ENCODE measurements around the gene CELF5.

DNA sequence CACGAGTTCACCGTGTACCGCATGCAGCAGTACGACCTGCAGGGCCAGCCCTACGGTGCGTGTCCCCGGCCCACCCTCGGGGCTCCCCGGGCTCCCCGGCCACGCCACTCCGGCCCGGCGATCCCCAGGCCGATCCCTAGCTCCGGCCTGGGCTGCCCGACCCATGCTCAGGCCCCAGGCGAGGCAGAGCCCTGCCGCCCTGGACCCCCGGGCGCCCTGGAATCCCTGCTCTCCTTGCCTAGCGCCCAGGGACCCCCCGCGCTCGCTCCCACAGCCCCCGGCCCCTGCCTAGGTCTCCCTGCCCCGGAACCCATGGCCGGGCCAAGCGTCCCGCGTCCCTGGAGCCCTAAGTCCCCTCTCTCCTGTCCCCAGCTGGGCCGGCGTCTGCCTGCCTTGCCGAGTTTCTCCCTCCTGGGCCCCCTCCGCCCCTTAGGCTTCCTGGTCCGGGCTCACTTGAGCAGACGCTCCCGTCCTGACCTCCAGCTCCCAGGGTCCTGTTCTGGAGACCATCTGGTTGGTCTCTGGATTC lies 38.2 kb upstream of the CELF5 start:
- TF ChIP-seq CTCF (IDR thresholded peaks at IDR 0.05) (no peak), POLR2A (IDR thresholded peaks at IDR 0.05) (peak in 1 of 2 donors; percentile 11)
